Neural cell (in vitro differentiated cells): ENCODE data around the gene ITM2C. TPM values are rescaled to one million over a fixed set of nuclear protein-coding genes. Genes with fewer than 3 reads are reported as not detected.

Experiments used
- H2AFZ ChIP-seq: fragments of 200-600, 300-800 bp; sonication (generic), shearing (Covaris generic); 2 replicates; pipeline ENCODE4 v1.6.0; 2014; ENCODE audit warnings: low read depth, mild to moderate bottlenecking, antibody characterized with exemption, low read length, moderate library complexity
- H3F3A ChIP-seq: fragments of 200-600 bp; shearing (Covaris generic); 2 replicates; pipeline ENCODE4 v1.6.1; 2016; ENCODE audit warnings: mild to moderate bottlenecking, moderate library complexity, mixed read lengths, antibody characterized with exemption, low read length; ENCODE audit not compliant: insufficient read depth, poor library complexity, severe bottlenecking
- H3K27ac ChIP-seq: fragments of 200-600, 300-800 bp; sonication (generic), shearing (Covaris generic); 2 replicates; pipeline ENCODE4 v1.5.1; 2014; ENCODE audit warnings: mild to moderate bottlenecking, low read length, moderate library complexity
- H3K27me3 ChIP-seq: fragments of 300-800, 200-600 bp; sonication (generic), shearing (Covaris generic); 2 replicates; pipeline ENCODE4 v1.6.0; 2014; ENCODE audit warnings: mild to moderate bottlenecking, low read depth, low read length, moderate library complexity; ENCODE audit not compliant: insufficient read depth
- H3K36me3 ChIP-seq: fragments of 300-800, 200-600 bp; sonication (generic), shearing (Covaris generic); 2 replicates; pipeline ENCODE4 v1.5.1; 2014; ENCODE audit warnings: mild to moderate bottlenecking, antibody characterized with exemption, low read length, moderate library complexity; ENCODE audit not compliant: insufficient read depth
- H3K4me2 ChIP-seq: fragments of 300-800, 200-600 bp; sonication (generic), shearing (Covaris generic); 2 replicates; pipeline ENCODE4 v1.6.0; 2014; ENCODE audit warnings: mild to moderate bottlenecking, low read length
- H3K4me3 ChIP-seq: fragments of 300-800, 200-600 bp; sonication (generic), shearing (Covaris generic); 2 replicates; pipeline ENCODE4 v1.5.1; 2014; ENCODE audit warnings: mild to moderate bottlenecking, low read length, moderate library complexity
- H3K79me2 ChIP-seq: fragments of 200-600 bp; shearing (Covaris generic); replicated peaks from 2 replicates; pipeline ENCODE4 v1.6.0; 2014; ENCODE audit warnings: mild to moderate bottlenecking, low read length, moderate library complexity; ENCODE audit not compliant: insufficient read depth
- H3K9ac ChIP-seq: fragments of 300-800, 200-600 bp; sonication (generic), shearing (Covaris generic); 2 replicates; pipeline ENCODE4 v1.6.1; 2016; ENCODE audit warnings: mild to moderate bottlenecking, low read length, mixed read lengths
- H3K9me2 ChIP-seq: fragments of 200-600 bp; shearing (Covaris generic); 2 replicates; pipeline ENCODE4 v1.6.1; 2016; ENCODE audit warnings: mild to moderate bottlenecking, low read length, mixed read lengths; ENCODE audit not compliant: insufficient read depth
- H3K9me3 ChIP-seq: fragments of 200-600, 300-800 bp; sonication (generic), shearing (Covaris generic); 2 replicates; pipeline ENCODE4 v1.6.1; 2016; ENCODE audit warnings: mild to moderate bottlenecking, mixed run types, low read length, moderate library complexity, mixed read lengths
- H4K20me1 ChIP-seq: fragments of 200-600 bp; shearing (Covaris generic); 2 replicates; pipeline ENCODE4 v1.6.1; 2016; ENCODE audit warnings: mild to moderate bottlenecking, mixed run types; ENCODE audit not compliant: insufficient read depth
- CTCF ChIP-seq: fragments of 450-650 bp; IDR thresholded peaks from 2 replicates; pipeline ENCODE4 v1.5.1; 2014; ENCODE audit warnings: antibody characterized with exemption, mild to moderate bottlenecking, moderate library complexity; ENCODE audit not compliant: poor library complexity, severe bottlenecking
- EP300 ChIP-seq: fragments of 450-650 bp; conservative IDR thresholded peaks from 2 replicates; pipeline ENCODE4 v1.6.1; 2014; ENCODE audit warnings: antibody characterized with exemption, mild to moderate bottlenecking, moderate library complexity; ENCODE audit not compliant: poor library complexity, severe bottlenecking
- EZH2 ChIP-seq: fragments of 200-600, 300-800 bp; shearing (Covaris generic), sonication (generic); IDR thresholded peaks from 2 replicates; pipeline ENCODE4 v1.6.1; 2014; ENCODE audit warnings: antibody characterized with exemption, low read length, borderline replicate concordance, mild to moderate bottlenecking; ENCODE audit not compliant: insufficient read depth, poor library complexity, severe bottlenecking
- MXI1 ChIP-seq: fragments of 450-650 bp; conservative IDR thresholded peaks from 2 replicates; pipeline ENCODE4 v1.6.1; 2014; ENCODE audit warnings: antibody characterized with exemption, mild to moderate bottlenecking; ENCODE audit not compliant: poor library complexity, severe bottlenecking
- POLR2AphosphoS5 ChIP-seq: IDR thresholded peaks from 2 replicates; pipeline ENCODE4 v1.6.1; 2012
- RAD21 ChIP-seq: fragments of 450-650 bp; conservative IDR thresholded peaks from 2 replicates; pipeline ENCODE4 v1.6.1; 2014; ENCODE audit warnings: antibody characterized with exemption, mild to moderate bottlenecking, moderate library complexity
- REST ChIP-seq: IDR thresholded peaks from 2 replicates; pipeline ENCODE4 v1.6.1; 2012; ENCODE audit warnings: borderline replicate concordance
- SMC3 ChIP-seq: fragments of 450-650 bp; conservative IDR thresholded peaks from 2 replicates; pipeline ENCODE4 v1.6.1; 2014; ENCODE audit warnings: antibody characterized with exemption, mild to moderate bottlenecking, moderate library complexity; ENCODE audit not compliant: poor library complexity
- TAF1 ChIP-seq: IDR thresholded peaks from 2 replicates; pipeline ENCODE4 v1.6.1; 2012; ENCODE audit warnings: low read depth
- polyA plus RNA-seq: library from polyadenylated mRNA; depleted of rRNA; stranded (reverse); fragments of >200 nt; gene quantifications from 2 replicates; pipeline ENCODE4 v1.2.3, GENCODE V29; 2014

ITM2C gene
- polyA plus RNA-seq, 1 donor from 2014 or later, result 186 TPM

GRCh38 chr2:230861552-230862255, 3.0 kb upstream of the ITM2C start:
- no peak overlapping the region for H2AFZ ChIP-seq
- H3K79me2 ChIP-seq, result peaks cover 13% of the 10 kb centered on the region
- no peak overlapping the region for H3K27ac ChIP-seq

GRCh38 chr2:230862292-230862691, 2.5 kb upstream of the ITM2C start:
- no peaks in the 10 kb centered on the region for H3F3A ChIP-seq
- no peaks in the 10 kb centered on the region for H3K9me2 ChIP-seq
- no peak overlapping the region for H3K4me2 ChIP-seq
- H3K9ac ChIP-seq, result no peak overlapping the region
- no peak overlapping the region for H3K27ac ChIP-seq
- H3K9me3 ChIP-seq, result no peaks in the 10 kb centered on the region
- H3K27me3 ChIP-seq, result no peaks in the 10 kb centered on the region
- H3K36me3 ChIP-seq, result no peaks in the 10 kb centered on the region
- H3K4me3 ChIP-seq, result no peak overlapping the region
- H4K20me1 ChIP-seq, result no peaks in the 10 kb centered on the region
- H3K79me2 ChIP-seq, result peaks cover 19% of the 10 kb centered on the region
- no peak overlapping the region for H2AFZ ChIP-seq
- TF ChIP-seq EP300, result no peak
- no peak for TF ChIP-seq REST
- no peak for TF ChIP-seq POLR2AphosphoS5
- TF ChIP-seq CTCF, result no peak
- no peak for TF ChIP-seq RAD21

More at GRCh38 chr2:230861552-230862255, 3.0 kb upstream of the ITM2C start:
- H3K4me3 ChIP-seq, result no peak overlapping the region
- H3K9me2 ChIP-seq, result no peaks in the 10 kb centered on the region
- no peak overlapping the region for H3K4me2 ChIP-seq
- no peak for TF ChIP-seq EP300
- no peak for TF ChIP-seq RAD21
- TF ChIP-seq TAF1, result no peak
- no peak for TF ChIP-seq REST
- TF ChIP-seq POLR2AphosphoS5, result no peak
- no peak for TF ChIP-seq SMC3
- TF ChIP-seq MXI1, result no peak
- TF ChIP-seq EZH2, result no peak
- no peak for TF ChIP-seq CTCF
- no peak overlapping the region for H3K9ac ChIP-seq
- no peaks in the 10 kb centered on the region for H4K20me1 ChIP-seq
- H3K9me3 ChIP-seq, result no peaks in the 10 kb centered on the region
- no peaks in the 10 kb centered on the region for H3F3A ChIP-seq
- no peaks in the 10 kb centered on the region for H3K36me3 ChIP-seq
- H3K27me3 ChIP-seq, result no peaks in the 10 kb centered on the region
